Measurements from ENCODE around the gene GAREM2. TPM values are rescaled to one million over a fixed set of nuclear protein-coding genes. Genes with fewer than 3 reads are reported as not detected.
A peak's percentile ranks its signal among the peaks of the same experiment; 100 is the strongest.

Gene GAREM2
- total and polyA plus RNA-seq, 5 experiments from 2014 or later, result 0.74 to 5.9 (median 2.6) TPM

DNA sequence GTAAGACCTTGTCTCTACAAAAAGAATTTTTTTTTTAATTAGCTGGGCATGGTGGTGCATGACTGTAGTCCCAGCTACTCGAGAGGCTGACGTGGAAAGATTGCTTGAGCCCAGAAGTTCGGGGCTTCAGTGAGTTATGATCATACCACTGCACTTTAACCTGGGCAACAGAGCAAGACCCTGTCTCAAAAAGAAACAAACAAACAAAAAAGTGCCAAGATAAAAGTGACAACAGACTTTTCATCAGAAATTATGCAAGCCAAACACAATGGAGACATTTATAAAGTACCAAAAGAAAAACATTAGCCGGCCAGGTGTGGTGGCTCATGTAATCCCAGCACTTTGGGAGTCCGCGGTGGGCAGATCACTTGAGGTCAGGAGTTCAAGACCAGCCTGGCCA, 44.8 kb downstream of the GAREM2 start:
- no peaks in the 10 kb centered on the region for H3K27me3 Mint-ChIP-seq
- H3K4me1 Mint-ChIP-seq, result peaks cover 0 to 6% (median 2%) of the 10 kb centered on the region in 4 donors
- DNase-seq (no peak), ATAC-seq (no peak)
- no peak overlapping the region for H3K27ac Mint-ChIP-seq
- H3K9me3 Mint-ChIP-seq, result peaks cover 0 to 1% (median 0%) of the 10 kb centered on the region in 9 donors
- H3K36me3 Mint-ChIP-seq, result peaks cover 4 to 73% (median 25%) of the 10 kb centered on the region in 3 donors
- H3K4me3 Mint-ChIP-seq, result no peak overlapping the region
- POLR2A ChIA-PET, result interaction anchor here (0.5 kb wide), 1 partner anchor 179 kb away, joined by 4 read pairs; no protein-coding TSS in a partner anchor

DNA sequence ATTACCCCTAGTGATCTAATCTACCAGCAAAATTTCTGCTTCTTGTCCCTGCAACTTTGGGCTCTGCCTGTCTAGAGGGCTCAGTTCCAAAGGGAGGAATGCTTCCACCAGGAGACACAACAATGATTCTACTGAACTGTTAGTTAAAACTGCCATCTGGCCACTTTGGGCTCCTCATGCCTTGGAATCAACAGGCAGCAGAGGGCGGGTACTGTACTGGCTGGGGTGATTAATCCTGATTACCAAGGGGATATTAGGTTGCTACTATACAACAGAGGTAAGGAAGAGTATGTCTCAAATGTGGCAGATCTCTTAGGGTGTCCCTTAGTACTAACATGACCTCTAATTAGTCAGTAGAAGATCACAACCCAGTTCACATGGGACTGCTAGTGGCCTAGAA, 50.1 kb downstream of the GAREM2 start:
- ATAC-seq (no peak), DNase-seq (no peak)
- no peaks in the 10 kb centered on the region for H3K27me3 Mint-ChIP-seq
- peaks cover 0 to 5% (median under 1%) of the 10 kb centered on the region in 4 donors for H3K4me1 Mint-ChIP-seq
- POLR2A ChIA-PET, result no interaction called here
- H3K9me3 Mint-ChIP-seq, result peaks cover 0 to 11% (median 0%) of the 10 kb centered on the region in 9 donors
- H3K27ac Mint-ChIP-seq, result no peak overlapping the region
- peaks cover 8 to 63% (median 27%) of the 10 kb centered on the region in 3 donors for H3K36me3 Mint-ChIP-seq
- no peak overlapping the region for H3K4me3 Mint-ChIP-seq

DNA sequence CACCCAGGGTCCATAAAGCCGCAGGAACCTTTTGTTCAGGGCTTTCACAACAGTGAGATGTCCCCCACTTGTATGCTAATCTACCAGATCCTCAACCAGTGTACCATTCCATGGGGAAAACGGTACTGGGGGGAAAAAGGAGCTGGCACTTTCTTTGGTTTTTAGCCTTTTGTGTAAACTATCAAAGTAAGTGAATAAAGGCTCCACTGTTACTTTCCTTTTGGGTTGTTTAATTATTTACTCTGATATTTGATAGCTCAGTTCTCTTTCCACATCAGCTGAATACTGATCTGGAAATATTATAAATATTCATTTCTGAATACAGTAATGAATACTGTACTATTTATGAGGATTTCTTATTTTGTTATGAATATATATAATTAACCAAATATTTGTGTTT, 51.2 kb downstream of the GAREM2 start:
- H3K27ac Mint-ChIP-seq, result peak overlapping the region in 1 of 10 donors; percentile 60
- ATAC-seq (no peak), DNase-seq (no peak)
- peaks cover 8 to 68% (median 36%) of the 10 kb centered on the region in 3 donors for H3K36me3 Mint-ChIP-seq
- H3K9me3 Mint-ChIP-seq, result peaks cover 0 to 11% (median 0%) of the 10 kb centered on the region in 9 donors
- POLR2A ChIA-PET, result no interaction called here
- no peak overlapping the region for H3K4me3 Mint-ChIP-seq
- H3K27me3 Mint-ChIP-seq, result no peaks in the 10 kb centered on the region
- H3K4me1 Mint-ChIP-seq, result peaks cover 0 to 5% (median under 1%) of the 10 kb centered on the region in 4 donors

DNA sequence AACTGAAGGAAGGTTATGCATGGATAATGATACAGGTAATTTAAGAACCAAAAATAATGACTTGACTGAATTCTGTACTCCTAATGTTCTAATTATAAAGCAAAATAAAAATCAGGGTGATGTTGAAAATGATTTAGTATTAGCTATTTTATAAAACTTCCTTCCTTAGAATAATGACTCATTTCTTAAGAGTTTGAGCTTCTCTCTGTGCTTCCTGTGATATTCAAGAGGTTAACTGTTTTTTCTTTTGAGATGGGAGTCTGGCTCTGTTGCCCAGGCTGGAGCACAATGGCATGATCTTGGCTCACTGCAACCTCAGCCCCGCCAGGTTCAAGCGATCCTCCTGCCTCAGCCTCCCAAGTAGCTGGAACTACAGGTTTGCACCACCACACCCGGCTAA, 56.7 kb downstream of the GAREM2 start:
- peaks cover 0 to 11% (median 0%) of the 10 kb centered on the region in 9 donors for H3K9me3 Mint-ChIP-seq
- POLR2A ChIA-PET, result no interaction called here
- no peak overlapping the region for H3K4me3 Mint-ChIP-seq
- DNase-seq (no peak), ATAC-seq (no peak)
- peaks cover 8 to 94% (median 62%) of the 10 kb centered on the region in 3 donors for H3K36me3 Mint-ChIP-seq
- no peaks in the 10 kb centered on the region for H3K27me3 Mint-ChIP-seq
- peaks cover 0 to 2% (median 0%) of the 10 kb centered on the region in 4 donors for H3K4me1 Mint-ChIP-seq
- peak overlapping the region in 1 of 10 donors; percentile 15 for H3K27ac Mint-ChIP-seq

DNA sequence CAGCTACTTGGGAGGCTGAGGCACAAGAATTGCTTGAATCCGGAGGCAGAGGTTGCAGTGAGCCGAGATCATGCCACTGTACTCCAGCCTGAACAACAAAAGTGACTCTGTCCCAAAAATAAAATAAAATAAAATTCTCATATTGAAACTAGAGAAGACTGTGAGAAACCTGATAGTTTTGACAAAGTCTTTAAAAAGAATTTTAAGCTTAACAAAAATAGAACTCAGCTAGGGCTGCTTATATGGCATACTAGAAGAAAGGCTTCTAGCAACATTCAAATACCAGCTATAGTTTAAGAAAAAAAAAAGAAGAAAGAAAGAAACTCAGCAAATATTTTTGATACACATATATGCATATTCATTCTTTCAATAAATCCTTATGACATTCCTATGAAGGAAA, 57.9 kb downstream of the GAREM2 start:
- DNase-seq, result no peak
- ATAC-seq, result no peak
- Mint-ChIP-seq H3K9me3 (peaks cover 0 to 11% (median 0%) of the 10 kb centered on the region in 9 donors), H3K36me3 (peaks cover 10 to 94% (median 71%) of the 10 kb centered on the region in 3 donors), H3K27me3 (no peaks in the 10 kb centered on the region), H3K4me1 (peaks cover 0 to 2% (median 0%) of the 10 kb centered on the region in 4 donors), H3K4me3 (no peak overlapping the region), H3K27ac (no peak overlapping the region)
- POLR2A ChIA-PET, result no interaction called here

DNA sequence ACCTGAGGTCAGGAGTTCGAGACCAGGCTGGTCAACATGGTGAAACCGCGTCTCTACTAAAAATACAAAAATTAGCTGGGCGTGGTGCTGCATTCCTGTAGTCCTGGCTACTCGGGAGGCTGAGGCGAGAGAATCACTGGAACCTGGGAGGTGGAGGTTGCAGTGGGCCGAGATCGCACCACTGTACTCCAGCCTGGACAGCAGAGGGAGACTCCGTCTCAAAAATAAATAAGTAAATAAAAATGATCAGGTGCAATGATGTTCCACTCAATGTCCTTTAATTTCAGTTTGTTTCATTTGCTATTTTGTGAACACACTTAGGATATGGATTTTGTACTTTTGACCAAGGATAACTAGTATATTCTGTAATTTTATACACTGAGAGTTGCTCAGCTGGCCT, 62.2 kb downstream of the GAREM2 start:
- Mint-ChIP-seq H3K9me3 (no peaks in the 10 kb centered on the region), H3K4me1 (peaks cover 5 to 15% (median 10%) of the 10 kb centered on the region in 4 donors), H3K4me3 (no peak overlapping the region), H3K27me3 (no peaks in the 10 kb centered on the region), H3K36me3 (peaks cover 6 to 85% (median 36%) of the 10 kb centered on the region in 3 donors), H3K27ac (no peak overlapping the region)
- ATAC-seq (no peak), DNase-seq (peak in 1 of 10 donors; percentile 17)
- POLR2A ChIA-PET, result no interaction called here

DNA sequence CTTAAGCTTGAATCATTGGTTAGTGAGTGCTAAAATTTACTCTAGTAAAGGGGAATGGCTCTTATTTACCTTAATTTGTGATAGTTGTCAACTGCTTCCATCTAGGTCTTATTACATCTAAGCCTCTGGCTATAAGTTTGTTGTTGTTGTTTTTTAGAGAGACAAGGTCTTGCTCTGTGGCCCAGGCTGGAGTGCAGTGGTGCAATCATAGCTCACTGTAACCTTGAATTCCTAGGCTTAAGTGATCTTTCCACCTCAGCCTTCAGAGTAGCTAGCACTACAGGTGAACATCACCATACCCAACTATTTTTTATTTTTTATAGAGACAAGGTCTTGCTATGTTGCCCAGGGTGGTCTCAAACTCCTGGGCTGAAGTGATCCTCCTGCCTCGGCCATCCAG, 65.0 kb downstream of the GAREM2 start:
- peak overlapping the region in 1 of 10 donors; percentile 36 for H3K27ac Mint-ChIP-seq
- H3K36me3 Mint-ChIP-seq, result peaks cover 6 to 61% (median 25%) of the 10 kb centered on the region in 3 donors
- DNase-seq (no peak), ATAC-seq (no peak)
- H3K9me3 Mint-ChIP-seq, result no peaks in the 10 kb centered on the region
- H3K27me3 Mint-ChIP-seq, result no peaks in the 10 kb centered on the region
- H3K4me1 Mint-ChIP-seq, result peaks cover 16 to 41% (median 31%) of the 10 kb centered on the region in 4 donors
- no peak overlapping the region for H3K4me3 Mint-ChIP-seq
- POLR2A ChIA-PET, result no interaction called here

DNA sequence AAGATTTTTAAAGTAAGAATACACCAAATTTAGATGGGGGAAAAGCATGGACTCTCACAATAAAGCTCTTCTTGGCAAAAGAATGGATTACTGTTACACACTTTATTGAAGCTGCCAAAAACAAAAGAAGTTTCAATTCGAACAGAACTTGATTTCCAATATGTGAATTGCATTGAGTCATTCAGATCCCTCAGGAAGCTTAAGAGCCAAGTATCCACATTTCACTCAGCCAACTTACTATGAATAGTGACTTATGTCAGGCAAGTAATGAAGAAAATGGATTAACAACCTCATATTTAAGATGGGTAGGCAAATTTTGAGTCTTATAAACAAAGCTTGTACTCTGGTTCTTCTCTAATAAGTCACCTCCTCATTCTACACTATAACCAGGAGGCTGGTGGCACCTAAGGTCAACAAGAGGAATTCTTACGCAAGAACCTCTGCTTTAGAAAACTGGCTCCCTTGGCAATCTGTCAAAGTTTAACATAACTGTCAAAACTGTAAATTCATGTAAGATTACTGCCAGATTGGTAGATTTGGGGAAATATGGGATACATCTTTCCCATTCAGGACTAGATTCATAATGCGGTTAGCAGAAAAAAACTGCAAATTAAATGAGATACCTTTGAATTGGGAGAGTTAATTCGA, 65.5 kb downstream of the GAREM2 start:
- Mint-ChIP-seq H3K9me3 (no peaks in the 10 kb centered on the region), H3K27me3 (no peaks in the 10 kb centered on the region), H3K4me3 (no peak overlapping the region), H3K27ac (no peak overlapping the region), H3K36me3 (peaks cover 6 to 56% (median 22%) of the 10 kb centered on the region in 3 donors), H3K4me1 (peaks cover 21 to 47% (median 36%) of the 10 kb centered on the region in 4 donors)
- no peak for ATAC-seq
- DNase-seq, result no peak
- POLR2A ChIA-PET, result no interaction called here

Other genes with a start within 250 kb of the GAREM2 start
- gene KIF3C, start 190.6 kb upstream of the GAREM2 start, total RNA-seq, result 1 to 10 TPM; 4.1 to 4.9 TPM
- gene KIF3C, start 190.6 kb upstream of the GAREM2 start, polyA plus RNA-seq, result 1 to 10 TPM in 2 of 3 donors, under 1 TPM in 1; 0.63 to 1.1 (median 1.1) TPM
- gene RAB10, start 139.0 kb upstream of the GAREM2 start, total RNA-seq, result 10 to 100 TPM; 62.6 to 72.0 TPM
- 10 to 100 TPM; 64.0 to 80.5 (median 66.6) TPM for gene RAB10, start 139.0 kb upstream of the GAREM2 start, polyA plus RNA-seq
- gene HADHA, start 71.5 kb downstream of the GAREM2 start, total RNA-seq, result 10 to 100 TPM; 98.9 to 99.7 TPM
- gene HADHA, start 71.5 kb downstream of the GAREM2 start, polyA plus RNA-seq, result 100 to 1,000 TPM; 107 to 147 (median 118) TPM
- 10 to 100 TPM; 58.0 to 58.9 TPM for gene HADHB, start 71.9 kb downstream of the GAREM2 start, total RNA-seq
- gene HADHB, start 71.9 kb downstream of the GAREM2 start, polyA plus RNA-seq, result 10 to 100 TPM; 80.2 to 93.9 (median 81.2) TPM
- 10 to 100 TPM; 20.7 to 21.5 TPM for gene SELENOI, start 173.1 kb downstream of the GAREM2 start, total RNA-seq
- gene SELENOI, start 173.1 kb downstream of the GAREM2 start, polyA plus RNA-seq, result 1 to 10 TPM; 2.6 to 4.6 (median 4.0) TPM
- 1 to 10 TPM; 1.5 TPM for gene ADGRF3, start 173.7 kb downstream of the GAREM2 start, total RNA-seq
- gene ADGRF3, start 173.7 kb downstream of the GAREM2 start, polyA plus RNA-seq, result 1 to 10 TPM in 1 of 3 donors, under 1 TPM in 2; 0.09 to 1.2 (median 0.13) TPM
- not detected for gene DRC1, start 228.8 kb downstream of the GAREM2 start, total RNA-seq
- not detected for gene DRC1, start 228.8 kb downstream of the GAREM2 start, polyA plus RNA-seq

Measured in naive thymus-derived CD8-positive, alpha-beta T cell (primary cell).